ENCODE data around the gene PGPEP1. TPM values are rescaled to one million over a fixed set of nuclear protein-coding genes. Genes with fewer than 3 reads are reported as not detected.
A peak's percentile ranks its signal among the peaks of the same experiment; 100 is the strongest.

The PGPEP1 gene
- total RNA-seq, 1 donor from 2014 or later: 32.1 TPM

DNA sequence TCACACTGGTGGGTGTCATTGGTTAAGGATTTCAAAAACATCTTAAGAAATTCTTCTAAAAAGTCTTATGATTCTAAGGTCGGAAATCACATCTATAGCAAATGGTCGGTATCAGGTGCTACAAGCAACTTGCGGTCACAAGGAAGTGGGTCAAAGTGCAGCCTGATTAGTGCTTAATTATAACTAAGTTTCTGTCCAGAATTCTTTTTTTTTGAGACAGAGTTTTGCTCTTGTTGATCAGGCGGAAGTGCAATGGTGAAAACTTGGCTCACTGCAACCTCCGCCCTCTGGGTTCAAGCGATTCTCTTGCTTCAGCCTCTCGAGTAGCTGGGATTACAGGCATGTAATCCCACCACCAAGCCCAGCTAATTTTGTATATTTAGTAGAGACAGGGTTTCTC lies 44.4 kb downstream of the PGPEP1 start:
- TF ChIP-seq, protein P1, sequence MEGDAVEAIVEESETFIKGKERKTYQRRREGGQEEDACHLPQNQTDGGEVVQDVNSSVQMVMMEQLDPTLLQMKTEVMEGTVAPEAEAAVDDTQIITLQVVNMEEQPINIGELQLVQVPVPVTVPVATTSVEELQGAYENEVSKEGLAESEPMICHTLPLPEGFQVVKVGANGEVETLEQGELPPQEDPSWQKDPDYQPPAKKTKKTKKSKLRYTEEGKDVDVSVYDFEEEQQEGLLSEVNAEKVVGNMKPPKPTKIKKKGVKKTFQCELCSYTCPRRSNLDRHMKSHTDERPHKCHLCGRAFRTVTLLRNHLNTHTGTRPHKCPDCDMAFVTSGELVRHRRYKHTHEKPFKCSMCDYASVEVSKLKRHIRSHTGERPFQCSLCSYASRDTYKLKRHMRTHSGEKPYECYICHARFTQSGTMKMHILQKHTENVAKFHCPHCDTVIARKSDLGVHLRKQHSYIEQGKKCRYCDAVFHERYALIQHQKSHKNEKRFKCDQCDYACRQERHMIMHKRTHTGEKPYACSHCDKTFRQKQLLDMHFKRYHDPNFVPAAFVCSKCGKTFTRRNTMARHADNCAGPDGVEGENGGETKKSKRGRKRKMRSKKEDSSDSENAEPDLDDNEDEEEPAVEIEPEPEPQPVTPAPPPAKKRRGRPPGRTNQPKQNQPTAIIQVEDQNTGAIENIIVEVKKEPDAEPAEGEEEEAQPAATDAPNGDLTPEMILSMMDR (IDR thresholded peaks at IDR 0.05; ENCODE audit: unreplicated experiment): no peak
- no peak overlapping the region for H3K27ac Mint-ChIP-seq (ENCODE audit: unreplicated experiment)
- H3K36me3 Mint-ChIP-seq (ENCODE audit: low read depth, unreplicated experiment): no peaks in the 10 kb centered on the region
- peaks cover 9% of the 10 kb centered on the region for H3K27me3 Mint-ChIP-seq (ENCODE audit: unreplicated experiment)
- no peaks in the 10 kb centered on the region for H3K9me3 Mint-ChIP-seq (ENCODE audit: unreplicated experiment)
- H3K4me3 Mint-ChIP-seq (ENCODE audit: unreplicated experiment): no peak overlapping the region
- no peak for DNase-seq (ENCODE audit: low spot score)
- peaks cover 10% of the 10 kb centered on the region for H3K4me1 Mint-ChIP-seq (ENCODE audit: unreplicated experiment)

DNA sequence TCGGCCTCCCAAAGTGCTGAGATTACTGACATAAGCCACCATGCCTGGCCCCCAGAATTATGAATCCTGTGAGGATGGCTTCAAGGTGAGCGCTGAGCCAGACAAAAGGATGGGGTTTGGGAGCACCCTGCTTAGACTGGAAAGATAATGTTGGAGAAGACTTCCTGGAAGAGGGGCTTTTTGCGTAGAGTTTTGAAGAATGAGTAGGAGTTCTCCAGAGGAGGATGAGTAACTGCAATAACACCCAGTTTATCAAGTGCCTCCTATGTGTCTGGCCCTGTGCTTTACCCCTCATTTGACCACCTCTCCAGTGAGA lies 44.9 kb downstream of the PGPEP1 start:
- peaks cover 9% of the 10 kb centered on the region for H3K27me3 Mint-ChIP-seq (ENCODE audit: unreplicated experiment)
- H3K27ac Mint-ChIP-seq (ENCODE audit: unreplicated experiment): no peak overlapping the region
- TF ChIP-seq, protein P1 (IDR thresholded peaks at IDR 0.05; ENCODE audit: unreplicated experiment): no peak
- H3K4me1 Mint-ChIP-seq (ENCODE audit: unreplicated experiment): peaks cover 8% of the 10 kb centered on the region
- no peaks in the 10 kb centered on the region for H3K9me3 Mint-ChIP-seq (ENCODE audit: unreplicated experiment)
- no peaks in the 10 kb centered on the region for H3K36me3 Mint-ChIP-seq (ENCODE audit: low read depth, unreplicated experiment)
- no peak for DNase-seq (ENCODE audit: low spot score)
- H3K4me3 Mint-ChIP-seq (ENCODE audit: unreplicated experiment): peak overlapping the region; percentile 51

DNA sequence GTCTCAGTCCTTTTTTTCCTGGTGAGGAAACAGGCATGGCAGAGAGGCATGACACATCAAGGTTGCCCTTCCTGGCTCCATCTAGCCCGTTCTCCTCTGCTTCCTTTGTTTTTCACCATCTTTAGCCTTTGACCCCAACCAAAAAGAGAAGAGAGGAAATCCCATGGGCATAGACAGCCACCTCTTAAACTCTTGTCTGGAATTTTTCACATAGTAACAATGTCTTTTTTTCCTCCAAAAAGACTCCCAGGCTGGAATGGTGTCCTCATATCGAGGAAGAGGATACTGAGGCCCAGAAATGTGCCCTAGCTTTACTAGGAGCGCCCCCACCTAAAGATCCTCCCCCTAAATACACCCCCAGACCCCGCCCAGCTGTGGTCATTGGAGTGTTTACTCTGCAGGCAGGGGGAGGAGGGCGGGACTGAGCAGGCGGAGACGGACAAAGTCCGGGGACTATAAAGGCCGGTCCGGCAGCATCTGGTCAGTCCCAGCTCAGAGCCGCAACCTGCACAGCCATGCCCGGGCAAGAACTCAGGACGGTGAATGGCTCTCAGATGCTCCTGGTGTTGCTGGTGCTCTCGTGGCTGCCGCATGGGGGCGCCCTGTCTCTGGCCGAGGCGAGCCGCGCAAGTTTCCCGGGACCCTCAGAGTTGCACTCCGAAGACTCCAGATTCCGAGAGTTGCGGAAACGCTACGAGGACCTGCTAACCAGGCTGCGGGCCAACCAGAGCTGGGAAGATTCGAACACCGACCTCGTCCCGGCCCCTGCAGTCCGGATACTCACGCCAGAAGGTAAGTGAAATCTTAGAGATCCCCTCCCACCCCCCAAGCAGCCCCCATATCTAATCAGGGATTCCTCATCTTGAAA lies 45.5 kb downstream of the PGPEP1 start, which contains the start of gene GDF15:
TSS of gene GDF15 (plus strand) at position 484 of the 868 bp plus-strand sequence. CDS start at position 516, 32 bp downstream.
- H3K9me3 Mint-ChIP-seq (ENCODE audit: unreplicated experiment): no peaks in the 10 kb centered on the region
- DNase-seq (ENCODE audit: low spot score): peak; percentile 37
- no peaks in the 10 kb centered on the region for H3K36me3 Mint-ChIP-seq (ENCODE audit: low read depth, unreplicated experiment)
- H3K4me3 Mint-ChIP-seq (ENCODE audit: unreplicated experiment): peak within 1 kb of the TSS; percentile 51
- H3K4me1 Mint-ChIP-seq (ENCODE audit: unreplicated experiment): peaks cover 8% of the 10 kb centered on the region
- peaks cover 9% of the 10 kb centered on the region for H3K27me3 Mint-ChIP-seq (ENCODE audit: unreplicated experiment)
- TF ChIP-seq, protein P1 (IDR thresholded peaks at IDR 0.05; ENCODE audit: unreplicated experiment): peak; percentile 49
- no peak within 1 kb of the TSS for H3K27ac Mint-ChIP-seq (ENCODE audit: unreplicated experiment)

DNA sequence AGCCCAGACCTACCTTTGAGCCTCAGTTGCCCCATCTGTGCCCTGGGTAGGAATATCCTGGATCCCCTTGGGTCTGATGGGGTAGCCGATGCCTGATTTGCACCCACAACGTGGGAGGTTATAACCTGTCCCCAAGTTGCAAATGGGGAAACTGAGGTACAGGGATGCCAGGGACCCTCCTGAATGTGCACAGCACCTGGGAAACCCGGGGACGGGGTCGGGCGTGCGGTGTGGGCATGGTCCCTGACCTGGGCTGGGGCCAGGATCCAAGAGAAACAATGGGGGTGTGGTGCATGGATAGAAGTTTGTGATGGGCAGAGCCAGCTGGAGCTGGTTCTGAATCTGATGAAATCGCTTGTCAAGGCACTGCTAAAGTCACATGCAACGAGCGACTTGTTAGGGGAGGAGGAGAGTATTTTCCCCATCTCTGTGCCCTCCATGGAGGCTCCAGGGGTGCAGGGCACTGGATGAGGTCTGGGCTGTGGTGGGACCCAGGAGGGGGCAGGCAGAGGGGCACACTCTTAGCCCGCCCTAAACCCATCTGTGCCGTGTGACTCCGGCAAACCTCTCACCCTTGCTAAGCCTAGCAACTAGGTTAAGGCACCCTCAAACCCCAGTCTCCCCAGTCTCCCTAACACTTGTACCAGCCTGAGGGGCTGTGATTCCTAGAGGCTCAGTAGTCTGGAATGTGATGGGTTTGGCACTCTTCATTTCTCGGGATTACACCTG lies 46.3 kb downstream of the PGPEP1 start:
- no peak overlapping the region for H3K27ac Mint-ChIP-seq (ENCODE audit: unreplicated experiment)
- peaks cover 8% of the 10 kb centered on the region for H3K4me1 Mint-ChIP-seq (ENCODE audit: unreplicated experiment)
- H3K36me3 Mint-ChIP-seq (ENCODE audit: low read depth, unreplicated experiment): no peaks in the 10 kb centered on the region
- H3K4me3 Mint-ChIP-seq (ENCODE audit: unreplicated experiment): no peak overlapping the region
- TF ChIP-seq, protein P1 (IDR thresholded peaks at IDR 0.05; ENCODE audit: unreplicated experiment): no peak
- no peak for DNase-seq (ENCODE audit: low spot score)
- no peaks in the 10 kb centered on the region for H3K9me3 Mint-ChIP-seq (ENCODE audit: unreplicated experiment)
- H3K27me3 Mint-ChIP-seq (ENCODE audit: unreplicated experiment): peaks cover 9% of the 10 kb centered on the region
